IMR-90 (cell line): ENCODE results near the gene KIFC3. TPM values are rescaled to one million over a fixed set of nuclear protein-coding genes. Genes with fewer than 3 reads are reported as not detected.
A peak's percentile ranks its signal among the peaks of the same experiment; 100 is the strongest.

Source experiments
- ATAC-seq: fragments of 200-7000 bp; cut with Tn5 transposase; 2 replicates; pipeline ENCODE4 v1.9.1; 2020; ENCODE audit warnings: low read depth, mild to moderate bottlenecking, moderate library complexity
- BruUV-seq: library from RNA; stranded (reverse); fragments of 400-500 nt; replicated peaks from 2 replicates; lab custom pipeline; 2021; lab: Mats Ljungman, UMichigan
- CTCF ChIA-PET: fragments of 300-600 bp; formaldehyde crosslinking; extraction: SDS; loops from one replicate; lab custom pipeline; 2021; ENCODE audit warnings: antibody characterized with exemption; lab: Yijun Ruan, JAX
- POLR2A ChIA-PET: fragments of 300-600 bp; sonication (Branson Sonifier 250); formaldehyde crosslinking; loops from one replicate; lab custom pipeline; 2022; ENCODE audit warnings: antibody characterized with exemption; ENCODE audit not compliant: unreplicated experiment; lab: Charles Lee
- DNase-seq: peaks from one replicate; pipeline ENCODE4 v3.0.0; 2013
- H2AFZ ChIP-seq: replicated peaks from 2 replicates; pipeline ENCODE3; 2013; ENCODE audit warnings: low read length, mild to moderate bottlenecking; ENCODE audit not compliant: poor library complexity
- H2AK5ac ChIP-seq: 2 replicates; pipeline ENCODE4 v1.6.1; 2013; ENCODE audit warnings: low read depth, low read length, inconsistent platforms
- H2AK9ac ChIP-seq: replicated peaks from 2 replicates; pipeline ENCODE3; 2013; ENCODE audit warnings: mild to moderate bottlenecking, low read depth, low read length, moderate library complexity; ENCODE audit not compliant: poor library complexity
- H2BK120ac ChIP-seq: 2 replicates; pipeline ENCODE4 v1.6.1; 2013; ENCODE audit warnings: low read depth, low read length, inconsistent platforms
- H2BK15ac ChIP-seq: 3 replicates; pipeline ENCODE4 v1.6.1; 2013; ENCODE audit warnings: low read depth, low read length, inconsistent platforms
- H2BK20ac ChIP-seq: 2 replicates; pipeline ENCODE4 v1.6.1; 2013; ENCODE audit warnings: low read depth, mild to moderate bottlenecking, inconsistent platforms, low read length, moderate library complexity
- H2BK5ac ChIP-seq: 2 replicates; pipeline ENCODE4 v1.6.1; 2013; ENCODE audit warnings: mild to moderate bottlenecking, low read depth, low read length, inconsistent platforms; ENCODE audit not compliant: poor library complexity, severe bottlenecking
- H3K14ac ChIP-seq: replicated peaks from 2 replicates; pipeline ENCODE4 v1.6.1; 2013; ENCODE audit warnings: low read depth, low read length, inconsistent platforms
- H3K18ac ChIP-seq: 2 replicates; pipeline ENCODE4 v1.6.1; 2013; ENCODE audit warnings: low read depth, low read length, control low read depth
- H3K23ac ChIP-seq: 2 replicates; pipeline ENCODE4 v1.6.1; 2013; ENCODE audit warnings: low read depth, low read length, inconsistent platforms
- H3K27ac ChIP-seq: 2 replicates; pipeline ENCODE4 v1.5.1; 2013; ENCODE audit warnings: mild to moderate bottlenecking, control low read depth, low read length; ENCODE audit not compliant: insufficient read depth
- H3K27me3 ChIP-seq: 2 replicates; pipeline ENCODE4 v1.6.1; 2013; ENCODE audit warnings: low read length; ENCODE audit not compliant: control insufficient read depth, insufficient read depth
- H3K36me3 ChIP-seq: 2 replicates; pipeline ENCODE4 v1.6.1; 2013; ENCODE audit warnings: low read length, mixed read lengths; ENCODE audit not compliant: control insufficient read depth, insufficient read depth
- H3K4ac ChIP-seq: 2 replicates; pipeline ENCODE4 v1.6.1; 2013; ENCODE audit warnings: low read depth, low read length, inconsistent platforms
- H3K4me1 ChIP-seq: 2 replicates; pipeline ENCODE4 v1.6.1; 2013; ENCODE audit warnings: low read length, mixed read lengths; ENCODE audit not compliant: control insufficient read depth, insufficient read depth
- H3K4me2 ChIP-seq: 2 replicates; pipeline ENCODE4 v1.6.1; 2013; ENCODE audit warnings: low read depth, mild to moderate bottlenecking, control low read depth, low read length, moderate library complexity
- H3K4me3 ChIP-seq: 2 replicates; pipeline ENCODE4 v1.5.1; 2013; ENCODE audit warnings: low read depth, mild to moderate bottlenecking, control low read depth, low read length, moderate library complexity; ENCODE audit not compliant: insufficient read depth
- H3K56ac ChIP-seq: 2 replicates; pipeline ENCODE4 v1.6.1; 2013; ENCODE audit warnings: low read length, inconsistent platforms; ENCODE audit not compliant: insufficient read depth; ENCODE audit errors: extremely low read depth
- H3K79me1 ChIP-seq, 2 experiments: 2 replicates each; pipeline ENCODE4 v1.6.1; 2013; ENCODE audit warnings: low read length in 2 of 2, inconsistent platforms in 1 of 2, low read depth in 1 of 2
- H3K9ac ChIP-seq: 2 replicates; pipeline ENCODE4 v1.6.1; 2013; ENCODE audit warnings: low read depth, low read length, control low read depth
- H3K9me1 ChIP-seq: 2 replicates; pipeline ENCODE4 v1.6.1; 2013; ENCODE audit warnings: low read length, inconsistent platforms; ENCODE audit not compliant: insufficient read depth
- H3K9me3 ChIP-seq: 2 replicates; pipeline ENCODE4 v1.6.1; 2013; ENCODE audit warnings: low read length; ENCODE audit not compliant: control insufficient read depth, insufficient read depth
- H4K20me1 ChIP-seq: 2 replicates; pipeline ENCODE4 v1.6.1; 2013; ENCODE audit warnings: low read length, inconsistent platforms; ENCODE audit not compliant: insufficient read depth
- H4K5ac ChIP-seq: 2 replicates; pipeline ENCODE4 v1.6.1; 2013; ENCODE audit warnings: mild to moderate bottlenecking, low read depth, low read length, control low read depth
- H4K8ac ChIP-seq, 2 experiments: 2 replicates each; pipeline ENCODE4 v1.6.1; 2013; ENCODE audit warnings: low read depth in 2 of 2, low read length in 2 of 2, control low read depth in 1 of 2, inconsistent platforms in 1 of 2
- H4K91ac ChIP-seq: 2 replicates; pipeline ENCODE4 v1.6.1; 2013; ENCODE audit warnings: low read depth, low read length, inconsistent platforms; ENCODE audit not compliant: insufficient read depth
- CEBPB ChIP-seq: IDR thresholded peaks from 2 replicates; pipeline ENCODE4 v1.6.1; 2012; ENCODE audit warnings: low read depth, low read length, improper control_type of control experiment
- ELK1 ChIP-seq: fragments of 150-350 bp; IDR thresholded peaks from 2 replicates; pipeline ENCODE4 v1.6.1; 2016; ENCODE audit warnings: low read depth, mild to moderate bottlenecking, low read length, moderate library complexity, borderline replicate concordance
- FOS ChIP-seq: fragments of 150-350 bp; IDR thresholded peaks from 2 replicates; pipeline ENCODE4 v1.6.1; 2016; ENCODE audit warnings: low read depth, low read length
- MXI1 ChIP-seq: IDR thresholded peaks from 2 replicates; pipeline ENCODE4 v1.6.1; 2012; ENCODE audit warnings: low read depth, mild to moderate bottlenecking, low read length, moderate library complexity, borderline replicate concordance
- NFE2L2 ChIP-seq: fragments of 150-350 bp; IDR thresholded peaks from 2 replicates; pipeline ENCODE4 v1.6.1; 2016; ENCODE audit warnings: low read depth, mild to moderate bottlenecking, low read length
- RFX5 ChIP-seq: IDR thresholded peaks from 2 replicates; pipeline ENCODE4 v1.8.0; 2012; ENCODE audit warnings: low read depth, mild to moderate bottlenecking, low read length, moderate library complexity
- USF2 ChIP-seq: fragments of 150-350 bp; IDR thresholded peaks from 2 replicates; pipeline ENCODE4 v1.6.1; 2017; ENCODE audit warnings: mild to moderate bottlenecking, antibody characterized with exemption, low read length, low read depth
- WGBS, 2 experiments: methylation state at CpG; one replicate each; pipeline versions ENCODE4 v1.1.5 to v1.1.7; 2013; ENCODE audit warnings: missing lambda C conversion rate in 2 of 2; ENCODE audit not compliant: insufficient read length in 1 of 2; ENCODE audit errors: extremely low coverage in 2 of 2; 5-methylcytosine and 5-hydroxymethylcytosine counted together
- dilution Hi-C: fragments of 300-500 bp; cut with HindIII; formaldehyde crosslinking; loops from one replicate; pipeline ENCODE4 v1.14.3; 2018; ENCODE audit warnings: low sequenced_read_pairs; ENCODE audit not compliant: unreplicated experiment
- in situ Hi-C: fragments of 300-500 bp; cut with MboI; formaldehyde crosslinking; loops from 3 replicates; pipeline ENCODE4 v1.14.3; 2019; ENCODE audit warnings: low sequenced_read_pairs, inconsistent platforms, mixed read lengths
- intact Hi-C: fragments of 100-400 bp; cut with micrococcal nuclease; formaldehyde crosslinking; loops from 2 replicates; pipeline ENCODE4 v1.10.0; 2022
- polyA plus RNA-seq, 3 experiments: library from polyadenylated mRNA; depleted of rRNA; stranded (reverse); fragments of >200 nt; gene quantifications; 2 replicates each; pipeline ENCODE4 v1.2.3, GENCODE V29; 2012; ENCODE audit warnings: low replicate concordance in 1 of 3
- total RNA-seq: library from RNA; depleted of rRNA; stranded (reverse); fragments of >200 nt; gene quantifications from 2 replicates; pipeline ENCODE4 v1.2.3, GENCODE V29; 2012

The KIFC3 gene
- total and polyA plus RNA-seq, 2 of the 4 experiments (the other 2 are of a cell fraction), result 48.6 to 62.5 TPM

- Histone ChIP-seq H3K79me1 (no peaks in the 10 kb centered on the region), H2BK20ac (no peak overlapping the region), H2BK120ac (no peak overlapping the region), H3K4me3 (no peak overlapping the region), H4K5ac (no peak overlapping the region), H2BK5ac (no peak overlapping the region), H3K9me3 (no peaks in the 10 kb centered on the region), H3K23ac (no peak overlapping the region), H4K91ac (no peak overlapping the region), H3K14ac (no peak overlapping the region), H3K9ac (no peak overlapping the region), H2AFZ (peak overlapping the region; percentile 49), H4K8ac (no peak overlapping the region), H3K18ac (no peak overlapping the region), H4K20me1 (no peaks in the 10 kb centered on the region), H3K9me1 (peaks cover 11% of the 10 kb centered on the region; the same call in 1 of the 2 replicates), H3K4me1 (no peaks in the 10 kb centered on the region; the same call in 1 of the 2 replicates), H3K27me3 (peaks cover 33% of the 10 kb centered on the region), H3K36me3 (no peaks in the 10 kb centered on the region), H3K27ac (no peak overlapping the region), H2AK5ac (no peak overlapping the region), H3K4me2 (no peak overlapping the region), H3K56ac (no peak overlapping the region), H3K4ac (no peak overlapping the region), H2BK15ac (no peak overlapping the region), H2AK9ac (no peak overlapping the region)
- BruUV-seq, result no TSS peak
- ChIA-PET POLR2A (no interaction called here), CTCF (no interaction called here)
- intact Hi-C loops (no loop called here), dilution Hi-C loops (no loop called here), in situ Hi-C loops (no loop called here)
- ATAC-seq (peak; percentile 51), DNase-seq (no peak)
- WGBS, 2 experiments, result 59% methylated on average over 9 of the region's 22 CpGs; no CpG with 5 or more reads in 1 of the 2 experiments
- TF ChIP-seq ELK1 (no peak), CEBPB (no peak), NFE2L2 (no peak), MXI1 (no peak), RFX5 (no peak), USF2 (no peak), FOS (no peak)
Measured at GRCh38 chr16:57826706-57827625, 24.7 kb upstream of the KIFC3 start.
